HepG2 (cell line): ENCODE results near the gene PSMD3. TPM values are rescaled to one million over a fixed set of nuclear protein-coding genes. Genes with fewer than 3 reads are reported as not detected.

Source experiments
- AHDC1 ChIP-seq: sonication (generic); formaldehyde crosslinking; IDR thresholded peaks from 2 replicates; pipeline ENCODE4 v1.5.1; 2020; ENCODE audit warnings: mild to moderate bottlenecking, missing genetic modification reagents, borderline replicate concordance
- AHR ChIP-seq: IDR thresholded peaks from 2 replicates; pipeline ENCODE4 v1.6.1; 2018; ENCODE audit warnings: missing genetic modification reagents, missing compliant biosample characterization
- CCAR2 ChIP-seq: fragments of 200-400 bp; formaldehyde crosslinking; optimal IDR thresholded peaks from 2 replicates; pipeline ENCODE3; 2018; ENCODE audit warnings: low read depth, mild to moderate bottlenecking, low read length, moderate library complexity
- HOXA9 ChIP-seq: sonication (generic); formaldehyde crosslinking; IDR thresholded peaks from 2 replicates; pipeline ENCODE4 v1.8.1; 2022; ENCODE audit warnings: missing genetic modification reagents, mild to moderate bottlenecking, moderate library complexity, borderline replicate concordance
- PAXIP1 ChIP-seq: sonication (generic); formaldehyde crosslinking; conservative IDR thresholded peaks from 2 replicates; pipeline ENCODE4 v1.4.0; 2020; ENCODE audit warnings: mild to moderate bottlenecking, missing genetic modification reagents, moderate library complexity
- PREB ChIP-seq: sonication (generic); formaldehyde crosslinking; IDR thresholded peaks from 2 replicates; pipeline ENCODE4 v1.4.0; 2020; ENCODE audit warnings: missing genetic modification reagents
- REST ChIP-seq, 2 experiments: IDR thresholded peaks; 2 replicates each; pipeline ENCODE4 v1.6.1; 2011 to 2012; ENCODE audit warnings: low read length in 2 of 2, borderline replicate concordance in 1 of 2, low read depth in 1 of 2, mild to moderate bottlenecking in 1 of 2, moderate library complexity in 1 of 2
- SAP130 ChIP-seq: IDR thresholded peaks from 2 replicates; pipeline ENCODE4 v1.6.1; 2016; ENCODE audit warnings: low read depth
- ZBTB7B ChIP-seq: sonication (generic); formaldehyde crosslinking; IDR thresholded peaks from 2 replicates; pipeline ENCODE4 v1.4.0; 2020; ENCODE audit warnings: missing genetic modification reagents
- ZNF253 ChIP-seq: sonication (generic); formaldehyde crosslinking; IDR thresholded peaks from 2 replicates; pipeline ENCODE4 v1.8.0; 2022; ENCODE audit warnings: mild to moderate bottlenecking, missing genetic modification reagents, borderline replicate concordance
- ZNF335 ChIP-seq: sonication (generic); formaldehyde crosslinking; IDR thresholded peaks from 2 replicates; pipeline ENCODE4 v1.4.0; 2020; ENCODE audit warnings: missing genetic modification reagents
- ZNF580 ChIP-seq: IDR thresholded peaks from 2 replicates; pipeline ENCODE4 v1.6.1; 2016; ENCODE audit warnings: low read depth, borderline replicate concordance
- ZNF616 ChIP-seq: sonication (generic); formaldehyde crosslinking; IDR thresholded peaks from 2 replicates; pipeline ENCODE4 v1.5.0; 2020; ENCODE audit warnings: low read depth, mild to moderate bottlenecking, missing genetic modification reagents
- polyA plus RNA-seq, 8 experiments: library from polyadenylated mRNA; depleted of rRNA in 3 of 8; stranded (reverse) in 7 of 8; unstranded in 1 of 8; fragments of >200 nt; fragmentation: Illumina TruSeq in 4 of 8; extraction: Trizol in 4 of 8; gene quantifications; 2 replicates each; pipeline versions ENCODE4 v1.2.1 to v1.2.3, GENCODE V29; 2011 to 2016; ENCODE audit warnings: low read depth in 4 of 8, missing spikeins in 1 of 8, mixed read lengths in 1 of 8; ENCODE audit not compliant: insufficient read depth in 1 of 8
- total RNA-seq, 5 experiments: library from RNA; depleted of rRNA; stranded (reverse); fragments of >200 nt; fragmentation: Illumina TruSeq; extraction: Trizol; gene quantifications; 2 replicates each; pipeline ENCODE4 v1.2.3, GENCODE V29; 2016; ENCODE audit warnings: low read depth in 1 of 5

The PSMD3 gene
- total and polyA plus RNA-seq, 2 of the 13 experiments (the other 11 are each of a cell fraction or from before 2014, with no cell fraction given), result 97.4 to 146 TPM

- no peak for TF ChIP-seq PREB (CRISPR knock-in tag)
- TF ChIP-seq REST (IDR thresholded peaks at IDR 0.05; ENCODE audit: borderline replicate concordance in 1 of 2, low read depth in 1 of 2, low read length in 2 of 2), result no peak
- TF ChIP-seq ZNF253, result no peak
- TF ChIP-seq ZNF616, result no peak
- no peak for TF ChIP-seq HOXA9 (CRISPR knock-in tag)
- no peak for TF ChIP-seq AHDC1 (CRISPR knock-in tag)
- peak; percentile 45; the same call in 1 of the 2 replicates for TF ChIP-seq PAXIP1 (CRISPR knock-in tag)
- TF ChIP-seq ZNF335, result no peak
- no peak for TF ChIP-seq CCAR2
- TF ChIP-seq AHR (CRISPR knock-in tag), result 0 out of 2 replicates have a peak, but pooled peaks have one; percentile 51
- TF ChIP-seq SAP130 (CRISPR knock-in tag), result peak; percentile 58
- peak; percentile 64; the same call in 1 of the 2 replicates for TF ChIP-seq ZNF580
- TF ChIP-seq ZBTB7B (CRISPR knock-in tag), result peak; percentile 61; the same call in 1 of the 2 replicates
These were observed 27.7 kb upstream of the PSMD3 start (continued) for GRCh38 chr17:39952680-39953470.
